HepG2 (cell line): ENCODE data around the gene ARHGEF40. TPM values are rescaled to one million over a fixed set of nuclear protein-coding genes. Genes with fewer than 3 reads are reported as not detected.

Experiments used
- ATF7-NPFF ChIP-seq: sonication (generic); formaldehyde crosslinking; IDR thresholded peaks from 2 replicates; pipeline ENCODE4 v1.8.1; 2023; ENCODE audit warnings: mild to moderate bottlenecking, low read depth, missing genetic modification reagents, moderate library complexity
- ELF4 ChIP-seq: sonication (generic); formaldehyde crosslinking; IDR thresholded peaks from 2 replicates; pipeline ENCODE4 v1.5.0; 2020; ENCODE audit warnings: missing genetic modification reagents, mild to moderate bottlenecking, moderate library complexity, borderline replicate concordance
- HMG20A ChIP-seq: IDR thresholded peaks from 2 replicates; pipeline ENCODE4 v1.6.1; 2016; ENCODE audit warnings: borderline replicate concordance
- KMT2B ChIP-seq: IDR thresholded peaks from 2 replicates; pipeline ENCODE4 v1.6.1; 2016; ENCODE audit warnings: missing genetic modification reagents, missing compliant biosample characterization
- NFE2L1 ChIP-seq: sonication (generic); formaldehyde crosslinking; IDR thresholded peaks from 2 replicates; pipeline ENCODE4 v1.4.0; 2020; ENCODE audit warnings: missing genetic modification reagents, mild to moderate bottlenecking, borderline replicate concordance
- ONECUT2 ChIP-seq: sonication (generic); formaldehyde crosslinking; IDR thresholded peaks from 2 replicates; pipeline ENCODE4 v1.4.0; 2020; ENCODE audit warnings: missing genetic modification reagents
- PAX8 ChIP-seq: sonication (generic); formaldehyde crosslinking; IDR thresholded peaks from 2 replicates; pipeline ENCODE4 v1.8.0; 2022; ENCODE audit warnings: mild to moderate bottlenecking, missing genetic modification reagents, borderline replicate concordance
- PBX3 ChIP-seq: sonication (generic); formaldehyde crosslinking; IDR thresholded peaks from 2 replicates; pipeline ENCODE4 v1.8.1; 2023; ENCODE audit warnings: missing genetic modification reagents, inconsistent platforms, borderline replicate concordance
- RBM22 ChIP-seq: fragments of 200-400 bp; formaldehyde crosslinking; optimal IDR thresholded peaks from 2 replicates; pipeline ENCODE3; 2017; ENCODE audit warnings: mild to moderate bottlenecking, low read length, moderate library complexity
- RFX3 ChIP-seq: IDR thresholded peaks from 2 replicates; pipeline ENCODE4 v1.6.1; 2016; ENCODE audit warnings: missing biosample characterization, missing genetic modification reagents
- TAF1 ChIP-seq: sonication (generic); formaldehyde crosslinking; IDR thresholded peaks from 2 replicates; pipeline ENCODE4 v1.4.0; 2020; ENCODE audit warnings: missing genetic modification reagents
- TSC22D2 ChIP-seq: sonication (generic); formaldehyde crosslinking; IDR thresholded peaks from 2 replicates; pipeline ENCODE4 v1.5.1; 2020; ENCODE audit warnings: missing genetic modification reagents, mild to moderate bottlenecking, borderline replicate concordance
- ZBTB39 ChIP-seq: sonication (generic); formaldehyde crosslinking; IDR thresholded peaks from 2 replicates; pipeline ENCODE4 v1.5.0; 2020; ENCODE audit warnings: missing genetic modification reagents
- ZBTB7A ChIP-seq: sonication (generic); formaldehyde crosslinking; IDR thresholded peaks from 2 replicates; pipeline ENCODE4 v1.8.0; 2022; ENCODE audit warnings: mild to moderate bottlenecking, missing genetic modification reagents
- ZMYM2 ChIP-seq: sonication (generic); formaldehyde crosslinking; IDR thresholded peaks from 2 replicates; pipeline ENCODE4 v1.8.0; 2022; ENCODE audit warnings: mild to moderate bottlenecking, missing genetic modification reagents
- ZNF292 ChIP-seq: sonication (generic); formaldehyde crosslinking; IDR thresholded peaks from 2 replicates; pipeline ENCODE4 v1.8.1; 2022; ENCODE audit warnings: mild to moderate bottlenecking, low read depth, missing genetic modification reagents, borderline replicate concordance
- ZNF326 ChIP-seq: sonication (generic); formaldehyde crosslinking; IDR thresholded peaks from 2 replicates; pipeline ENCODE4 v1.4.0; 2020; ENCODE audit warnings: missing genetic modification reagents, borderline replicate concordance
- ZNF33B ChIP-seq: sonication (generic); formaldehyde crosslinking; IDR thresholded peaks from 2 replicates; pipeline ENCODE4 v1.5.1; 2020; ENCODE audit warnings: mild to moderate bottlenecking, missing genetic modification reagents
- ZNF496 ChIP-seq: sonication (generic); formaldehyde crosslinking; IDR thresholded peaks from 2 replicates; pipeline ENCODE4 v1.8.1; 2023; ENCODE audit warnings: mild to moderate bottlenecking, moderate library complexity, missing genetic modification reagents; ENCODE audit not compliant: insufficient replicate concordance
- ZNF576 ChIP-seq: sonication (generic); formaldehyde crosslinking; IDR thresholded peaks from 2 replicates; pipeline ENCODE4 v1.4.0; 2020; ENCODE audit warnings: mild to moderate bottlenecking, missing genetic modification reagents
- ZNF589 ChIP-seq: sonication (generic); formaldehyde crosslinking; conservative IDR thresholded peaks from 2 replicates; pipeline ENCODE4 v1.8.0; 2022; ENCODE audit warnings: mild to moderate bottlenecking, moderate library complexity, missing genetic modification reagents
- ZNF749 ChIP-seq: sonication (generic); formaldehyde crosslinking; IDR thresholded peaks from 2 replicates; pipeline ENCODE4 v1.8.0; 2022; ENCODE audit warnings: mild to moderate bottlenecking, missing genetic modification reagents, moderate library complexity, borderline replicate concordance
- ZNF761 ChIP-seq: sonication (generic); formaldehyde crosslinking; conservative IDR thresholded peaks from 2 replicates; pipeline ENCODE4 v1.4.0; 2020; ENCODE audit warnings: mild to moderate bottlenecking, missing genetic modification reagents
- ZNF839 ChIP-seq: sonication (generic); formaldehyde crosslinking; IDR thresholded peaks from 2 replicates; pipeline ENCODE4 v1.4.0; 2020; ENCODE audit warnings: missing genetic modification reagents, mild to moderate bottlenecking, borderline replicate concordance
- ZNF883 ChIP-seq: sonication (generic); formaldehyde crosslinking; IDR thresholded peaks from 2 replicates; pipeline ENCODE4 v1.5.1; 2020; ENCODE audit warnings: mild to moderate bottlenecking, missing genetic modification reagents; ENCODE audit errors: not compliant biosample characterization
- ZSCAN25 ChIP-seq: sonication (generic); formaldehyde crosslinking; IDR thresholded peaks from 2 replicates; pipeline ENCODE4 v1.8.0; 2022; ENCODE audit warnings: mild to moderate bottlenecking, missing genetic modification reagents
- ZSCAN31 ChIP-seq: sonication (generic); formaldehyde crosslinking; IDR thresholded peaks from 2 replicates; pipeline ENCODE4 v1.5.0; 2020; ENCODE audit warnings: low read depth, mild to moderate bottlenecking, missing genetic modification reagents
- polyA plus RNA-seq, 8 experiments: library from polyadenylated mRNA; depleted of rRNA in 3 of 8; stranded (reverse) in 7 of 8; unstranded in 1 of 8; fragments of >200 nt; fragmentation: Illumina TruSeq in 4 of 8; extraction: Trizol in 4 of 8; gene quantifications; 2 replicates each; pipeline versions ENCODE4 v1.2.1 to v1.2.3, GENCODE V29; 2011 to 2016; ENCODE audit warnings: low read depth in 4 of 8, missing spikeins in 1 of 8, mixed read lengths in 1 of 8; ENCODE audit not compliant: insufficient read depth in 1 of 8
- total RNA-seq, 5 experiments: library from RNA; depleted of rRNA; stranded (reverse); fragments of >200 nt; fragmentation: Illumina TruSeq; extraction: Trizol; gene quantifications; 2 replicates each; pipeline ENCODE4 v1.2.3, GENCODE V29; 2016; ENCODE audit warnings: low read depth in 1 of 5

The ARHGEF40 gene
- total and polyA plus RNA-seq, 2 of the 13 experiments (the other 11 are each of a cell fraction or from before 2014, with no cell fraction given) = 28.1 to 78.1 TPM

GRCh38 chr14:21090194-21090939 lies 20.3 kb downstream of the ARHGEF40 start (continued):
- no peak for TF ChIP-seq ZNF292
- no peak for TF ChIP-seq NFE2L1 (CRISPR knock-in tag)
- TF ChIP-seq ELF4 (CRISPR knock-in tag) = no peak
- peak; percentile 64; the same call in 1 of the 2 replicates for TF ChIP-seq ZNF576 (CRISPR knock-in tag)
- peak; percentile 56 for TF ChIP-seq ZNF883
- TF ChIP-seq TSC22D2 (CRISPR knock-in tag) = no peak
- TF ChIP-seq TAF1 = 0 out of 2 replicates have a peak, but pooled peaks have one; percentile 14
- TF ChIP-seq KMT2B (CRISPR knock-in tag) = no peak
- TF ChIP-seq ZNF749 = no peak
- no peak for TF ChIP-seq ZNF326 (CRISPR knock-in tag)
- TF ChIP-seq ATF7-NPFF (CRISPR knock-in tag) = peak; percentile 25; the same call in 1 of the 2 replicates
- no peak for TF ChIP-seq ZSCAN31 (CRISPR knock-in tag)
- TF ChIP-seq ZBTB7A (CRISPR knock-in tag) = no peak
- TF ChIP-seq ZNF761 (CRISPR knock-in tag) = no peak
- TF ChIP-seq RBM22 = peak; percentile 89
- peak; percentile 22; the same call in 1 of the 2 replicates for TF ChIP-seq ZSCAN25 (CRISPR knock-in tag)
- TF ChIP-seq ZNF33B (CRISPR knock-in tag) = 0 out of 2 replicates have a peak, but pooled peaks have one; percentile 38
- no peak for TF ChIP-seq ZNF496
- 0 out of 2 replicates have a peak, but pooled peaks have one; percentile 50 for TF ChIP-seq ZBTB39 (CRISPR knock-in tag)
- peak; percentile 60; the same call in 1 of the 2 replicates for TF ChIP-seq ZMYM2 (CRISPR knock-in tag)
- no peak for TF ChIP-seq PAX8
- no peak for TF ChIP-seq RFX3
- TF ChIP-seq ZNF839 (CRISPR knock-in tag) = no peak
- TF ChIP-seq ZNF589 (CRISPR knock-in tag) = 0 out of 2 replicates have a peak, but pooled peaks have one; percentile 38
- TF ChIP-seq PBX3 (CRISPR knock-in tag) = no peak
- no peak for TF ChIP-seq HMG20A
- TF ChIP-seq ONECUT2 (CRISPR knock-in tag) = 0 out of 2 replicates have a peak, but pooled peaks have one; percentile 32
